Keratinocyte (primary cell): Measurements from ENCODE around the gene DLEC1.

ENCODE experiments used
- CTCF ChIP-seq, 3 experiments: IDR thresholded peaks in 1 of 3; conservative IDR thresholded peaks in 1 of 3; optimal IDR thresholded peaks in 1 of 3; 2 replicates in 2 of 3; 3 replicates in 1 of 3; pipeline versions ENCODE3 to v1.5.1; 2011; ENCODE audit warnings: low read length in 3 of 3, mild to moderate bottlenecking in 3 of 3, moderate library complexity in 2 of 3, control low read depth in 1 of 3, inconsistent platforms in 1 of 3; ENCODE audit not compliant: insufficient read depth in 2 of 3; ENCODE audit errors: extremely low read depth in 1 of 3
- EZH2 ChIP-seq: IDR thresholded peaks from one replicate; pipeline ENCODE4 v1.6.1; 2012; ENCODE audit warnings: inconsistent platforms, mild to moderate bottlenecking, low read length, moderate library complexity

GRCh38 chr3:38119248-38119544 lies 80.2 kb downstream of the DLEC1 start:
- TF ChIP-seq CTCF (optimal IDR thresholded peaks at IDR 0.05 in 1 of 3, IDR thresholded peaks at IDR 0.05 in 1 of 3, conservative IDR thresholded peaks at IDR 0.05 in 1 of 3; ENCODE audit: extremely low read depth in 1 of 3, insufficient read depth in 2 of 3, low read length in 3 of 3) (no peak), EZH2 (no peak)
